ENCODE measurements around the gene LRRC8D.

LRRC8D gene

DNA sequence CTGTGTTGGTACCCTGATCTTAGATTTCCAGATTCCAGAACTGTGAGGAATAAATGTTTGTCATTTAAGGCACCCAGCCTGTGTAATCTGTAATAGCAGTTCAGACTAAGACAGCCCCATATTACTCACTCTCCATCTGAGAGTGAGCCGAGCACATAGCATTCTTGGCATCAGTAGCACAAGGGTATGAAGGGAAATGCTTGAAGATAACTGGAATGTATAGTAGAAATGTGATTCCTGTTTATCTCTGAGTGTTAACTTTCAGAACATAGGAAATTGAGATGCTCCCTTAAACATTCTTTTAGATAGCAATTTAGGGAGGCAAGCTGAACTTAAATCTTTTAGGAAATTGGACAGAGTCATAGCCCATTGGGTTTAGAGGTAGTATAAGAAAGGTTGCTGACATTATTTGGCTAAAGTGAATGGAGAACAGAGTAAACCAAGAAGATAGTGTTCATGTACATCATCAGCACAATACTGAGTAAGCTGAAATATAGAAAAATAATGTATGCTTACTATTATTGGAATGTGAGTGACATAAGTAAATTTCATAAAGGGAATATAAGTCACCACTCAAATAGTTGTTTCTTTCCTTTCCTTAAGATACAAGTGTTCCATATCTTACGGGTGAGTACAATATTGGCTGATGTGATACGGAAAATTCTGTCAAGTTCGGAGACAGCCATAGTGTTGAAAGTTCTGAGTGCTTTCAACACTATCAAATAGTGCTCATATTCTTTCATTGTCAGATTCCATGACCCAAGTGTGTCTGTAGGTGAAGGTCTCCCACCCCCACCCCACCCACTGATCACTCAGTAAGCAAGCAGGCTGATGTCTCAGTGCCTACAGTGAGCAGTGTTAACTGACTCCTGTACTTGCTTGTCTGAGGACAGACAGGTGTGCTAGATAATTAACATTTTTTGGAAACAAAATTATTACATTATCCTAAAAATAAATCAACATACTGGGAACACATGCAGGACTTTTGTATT is 73.7 kb downstream of the LRRC8D start:
- no peak for DNase-seq

DNA sequence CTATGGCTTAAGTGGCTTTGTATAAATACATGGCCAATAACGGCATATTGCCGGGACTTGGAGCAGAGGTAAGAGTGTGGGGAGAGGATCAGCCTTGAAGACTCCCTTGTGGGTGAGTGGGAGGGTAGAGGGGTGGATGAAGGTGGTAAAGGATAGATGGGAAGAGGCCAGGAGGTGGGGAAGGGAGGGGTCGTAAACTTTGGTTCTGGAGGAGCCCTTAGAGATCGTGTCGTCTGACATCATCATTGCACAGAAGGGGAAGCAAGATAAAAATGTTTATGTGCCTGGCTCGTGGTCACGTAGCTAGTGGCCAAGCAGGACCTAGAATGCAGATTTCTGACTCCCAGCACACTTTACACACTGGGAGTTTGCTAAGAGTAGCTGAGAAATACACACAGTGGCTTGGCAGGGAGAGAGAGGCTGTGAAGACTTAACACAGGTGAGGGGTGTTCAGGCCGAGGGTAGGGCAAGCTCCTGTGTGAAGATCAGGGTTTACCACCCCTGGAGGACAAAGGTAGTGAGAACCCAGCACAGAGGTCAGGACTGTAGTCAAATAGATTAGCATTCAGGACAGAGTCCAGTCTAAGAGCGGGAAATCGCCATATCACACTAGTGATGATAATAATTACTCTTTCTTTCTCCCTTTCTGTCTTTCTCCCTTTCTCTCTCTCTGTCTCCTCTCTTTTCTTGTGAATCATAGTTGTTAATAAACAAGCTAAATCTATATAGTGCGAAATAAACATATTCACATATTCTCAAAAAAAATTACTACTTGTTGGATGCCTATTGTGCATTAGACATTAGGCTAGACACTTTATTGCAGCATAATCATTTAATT is 75.5 kb downstream of the LRRC8D start:
- no peak for DNase-seq

DNA sequence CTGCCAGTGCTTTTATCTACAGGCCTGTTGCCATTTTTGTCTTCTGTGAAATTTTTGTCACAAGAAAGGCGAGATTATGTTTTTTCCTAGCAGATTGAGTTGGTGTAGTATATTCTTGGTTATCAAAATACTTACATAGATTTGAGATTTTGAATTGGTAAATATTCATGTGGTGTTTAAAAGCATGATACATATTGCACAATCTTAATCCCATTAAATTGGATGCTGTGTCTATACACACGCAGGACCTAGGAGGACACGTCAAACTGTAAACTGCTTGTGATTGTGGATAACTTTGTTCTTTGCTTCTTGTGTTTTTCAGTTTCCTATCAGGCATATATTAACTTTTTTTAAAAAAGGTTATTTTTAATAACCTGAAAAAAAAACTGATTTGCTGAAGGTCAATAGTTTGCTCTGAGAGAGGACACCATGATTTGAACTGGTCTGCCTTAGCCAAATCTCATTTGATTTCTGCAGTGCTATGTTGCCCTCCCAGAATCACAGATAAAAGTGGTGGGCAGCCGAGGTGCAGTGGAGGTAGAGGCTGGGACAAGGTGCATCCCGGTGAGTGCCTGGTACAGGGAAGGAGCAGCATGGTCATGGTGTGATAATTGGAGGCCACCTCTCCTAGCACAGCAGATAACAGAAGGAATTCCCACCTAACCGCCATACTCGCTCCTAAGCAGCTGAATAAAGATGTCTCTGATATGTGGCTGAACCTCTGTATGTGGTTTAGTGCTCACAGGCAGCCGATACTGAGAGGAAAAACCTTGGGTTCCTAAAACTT is 76.7 kb downstream of the LRRC8D start:
- DNase-seq = no peak

DNA sequence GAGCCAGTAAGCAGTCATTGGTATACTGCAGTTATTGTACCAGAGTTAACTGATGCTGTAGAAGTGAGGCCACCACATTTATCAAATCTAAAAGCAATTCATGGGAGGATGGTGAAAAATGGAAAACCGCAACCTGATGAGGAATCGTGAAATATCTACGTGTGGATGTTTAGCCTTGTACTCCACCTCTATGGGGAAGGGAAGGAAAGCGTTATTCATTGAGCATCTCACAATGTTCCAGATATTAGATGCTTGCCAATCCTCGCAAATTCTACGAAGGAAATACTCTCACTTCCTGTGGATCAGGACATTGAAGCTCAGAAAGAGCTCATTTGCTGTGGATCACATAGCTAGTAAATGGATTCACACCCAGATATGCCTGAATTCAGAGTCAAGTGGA is 77.3 kb downstream of the LRRC8D start:
- no peak for DNase-seq

DNA sequence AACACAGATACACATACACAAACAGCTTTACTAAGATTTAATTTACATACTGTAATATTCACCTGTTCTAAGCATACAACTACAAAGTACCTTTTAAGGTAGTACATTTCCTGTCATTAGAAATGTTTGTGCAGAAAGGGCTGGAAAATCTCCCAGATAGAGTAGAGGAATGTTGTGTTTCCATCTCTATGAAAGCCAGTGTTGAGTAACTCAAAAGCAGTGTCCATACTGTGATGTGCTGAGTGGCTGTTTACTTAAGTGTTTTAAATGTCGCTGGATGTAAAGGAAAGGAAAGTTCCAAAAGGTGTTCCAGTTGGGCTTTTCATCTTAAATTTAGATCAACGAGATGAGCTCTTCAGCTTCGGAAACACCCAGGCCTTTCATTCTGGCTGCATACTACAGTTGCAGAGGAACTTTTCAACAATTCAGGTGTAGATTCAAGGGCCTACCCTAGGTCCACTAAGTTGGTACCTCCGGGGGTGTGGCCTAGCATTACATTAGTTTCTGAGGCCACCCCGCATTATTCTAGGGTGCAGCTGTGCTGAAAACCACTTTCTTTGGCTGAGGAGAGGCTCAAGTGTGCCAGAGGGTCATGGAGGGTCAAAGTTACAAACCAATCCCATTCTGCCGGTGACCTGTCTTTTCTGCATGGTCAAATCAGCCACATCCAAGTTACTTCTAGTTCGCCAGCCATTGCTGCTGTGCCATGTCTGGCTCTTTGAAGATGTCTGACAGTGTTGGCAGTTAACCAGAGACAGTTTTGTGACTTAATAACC is 78.1 kb downstream of the LRRC8D start:
- DNase-seq = no peak

DNA sequence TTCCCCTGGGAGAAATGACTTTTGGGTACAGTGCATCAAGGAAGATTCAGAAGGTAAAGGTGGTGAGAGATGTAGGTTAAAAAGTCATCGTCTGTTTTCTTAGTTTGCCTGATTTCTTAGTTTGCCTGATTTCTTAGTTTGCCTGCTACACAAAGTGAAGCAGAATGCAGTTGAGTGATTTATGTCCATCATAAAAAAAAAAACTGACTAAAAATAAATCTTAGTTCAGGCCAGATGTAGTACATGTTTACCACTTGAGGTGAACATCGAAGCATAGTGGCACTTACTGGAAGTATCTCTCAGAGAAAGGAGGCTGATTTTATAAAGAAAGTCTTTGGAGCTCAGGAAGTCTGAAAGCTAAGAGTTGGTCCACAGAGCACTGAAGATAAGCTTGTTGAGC is 79.5 kb downstream of the LRRC8D start:
- no peak for DNase-seq

DNA sequence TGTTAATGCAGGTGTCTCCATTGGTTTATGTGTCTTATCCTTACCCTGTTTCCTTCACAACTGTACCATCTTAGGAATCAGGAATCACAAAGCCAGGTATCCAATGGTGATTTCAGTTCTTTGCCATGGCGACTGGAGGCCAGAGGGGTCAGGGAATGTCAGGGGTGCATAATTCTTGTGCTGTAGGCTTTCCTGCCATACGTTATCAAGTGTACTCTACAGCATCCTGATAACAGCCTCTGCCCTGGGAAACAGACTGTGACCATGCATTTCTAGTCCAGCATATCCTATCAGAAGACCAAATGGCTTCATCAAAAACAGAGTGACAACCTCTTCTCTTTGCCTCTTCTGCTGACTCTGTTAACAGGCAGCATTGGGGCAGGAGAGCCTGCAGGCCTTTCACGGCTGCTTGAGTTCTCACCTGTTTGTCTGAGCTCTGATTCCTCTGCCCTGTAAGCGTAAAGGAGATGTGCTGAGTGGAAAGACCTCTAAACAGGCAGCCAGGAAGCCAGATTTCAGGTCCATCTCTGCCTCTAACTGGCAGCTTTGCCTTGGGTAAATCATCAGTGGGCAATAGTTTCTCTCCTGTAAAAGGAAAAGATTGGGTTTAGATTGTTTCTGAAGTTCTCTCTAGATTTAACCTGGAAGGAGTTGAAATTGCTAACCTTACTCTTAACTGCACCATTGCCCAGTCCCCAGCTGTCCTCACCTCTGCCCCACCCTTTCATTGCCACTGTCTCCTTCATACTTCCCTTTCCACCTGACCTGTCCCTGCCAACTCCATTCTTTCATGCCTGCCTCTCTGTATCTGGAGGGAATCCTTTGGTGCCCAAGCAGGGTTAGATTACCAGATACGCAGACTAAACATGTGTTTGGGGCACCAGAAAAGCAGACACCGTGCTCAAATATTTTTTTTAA is 80.2 kb downstream of the LRRC8D start:
- DNase-seq = no peak

DNA sequence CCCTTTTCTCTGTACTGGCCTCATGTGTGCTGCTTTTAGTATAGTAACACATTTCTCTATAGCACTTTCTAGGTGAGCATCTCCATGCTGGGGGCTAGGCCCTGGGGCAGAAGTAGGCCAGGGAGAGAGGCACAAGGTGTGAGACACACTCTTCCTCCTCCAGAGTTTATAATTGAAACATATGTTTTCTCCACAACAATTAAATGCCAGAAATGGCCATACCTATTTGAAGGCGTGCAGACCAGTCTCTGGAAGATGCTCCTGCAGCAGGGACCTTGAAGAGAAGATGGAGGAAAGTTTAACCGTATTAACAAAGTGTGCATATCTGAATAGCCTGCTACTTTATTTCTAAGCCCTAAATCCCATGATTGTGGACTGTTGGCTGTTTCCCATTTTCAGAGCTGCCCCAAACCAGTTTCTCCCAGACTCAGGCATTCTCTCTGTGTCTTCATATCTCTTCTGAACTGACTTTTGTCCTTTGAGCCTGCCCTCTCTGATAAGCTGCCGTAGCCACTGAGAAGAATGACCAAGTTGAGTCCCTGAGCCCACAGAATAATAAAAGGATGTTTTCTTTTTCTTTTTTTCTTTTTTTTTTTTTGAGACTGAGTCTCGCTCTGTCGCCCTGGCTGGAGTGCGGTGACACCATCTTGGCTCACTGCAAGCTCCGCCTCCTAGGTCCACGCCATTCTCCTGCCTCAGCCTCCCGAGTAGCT is 81.3 kb downstream of the LRRC8D start:
- no peak for DNase-seq

DNA sequence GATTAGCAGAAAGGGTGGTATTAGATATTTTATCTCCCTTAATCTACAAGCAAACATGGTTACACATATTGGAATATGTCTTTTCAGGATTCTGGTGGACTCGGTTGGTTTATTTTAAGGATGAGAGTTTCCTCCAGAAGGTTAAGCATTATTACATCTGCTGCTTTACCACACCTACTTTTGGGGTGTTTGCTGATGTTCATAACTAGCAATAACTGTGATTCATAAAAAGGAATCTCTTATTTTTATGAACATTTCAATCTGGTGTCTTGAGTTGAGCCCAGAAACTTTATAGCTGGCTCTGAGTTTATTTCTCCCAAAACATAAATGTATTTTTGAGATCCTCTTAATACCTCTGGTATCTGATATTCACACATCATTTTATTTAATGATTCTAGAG is 82.7 kb downstream of the LRRC8D start:
- no peak for DNase-seq

DNA sequence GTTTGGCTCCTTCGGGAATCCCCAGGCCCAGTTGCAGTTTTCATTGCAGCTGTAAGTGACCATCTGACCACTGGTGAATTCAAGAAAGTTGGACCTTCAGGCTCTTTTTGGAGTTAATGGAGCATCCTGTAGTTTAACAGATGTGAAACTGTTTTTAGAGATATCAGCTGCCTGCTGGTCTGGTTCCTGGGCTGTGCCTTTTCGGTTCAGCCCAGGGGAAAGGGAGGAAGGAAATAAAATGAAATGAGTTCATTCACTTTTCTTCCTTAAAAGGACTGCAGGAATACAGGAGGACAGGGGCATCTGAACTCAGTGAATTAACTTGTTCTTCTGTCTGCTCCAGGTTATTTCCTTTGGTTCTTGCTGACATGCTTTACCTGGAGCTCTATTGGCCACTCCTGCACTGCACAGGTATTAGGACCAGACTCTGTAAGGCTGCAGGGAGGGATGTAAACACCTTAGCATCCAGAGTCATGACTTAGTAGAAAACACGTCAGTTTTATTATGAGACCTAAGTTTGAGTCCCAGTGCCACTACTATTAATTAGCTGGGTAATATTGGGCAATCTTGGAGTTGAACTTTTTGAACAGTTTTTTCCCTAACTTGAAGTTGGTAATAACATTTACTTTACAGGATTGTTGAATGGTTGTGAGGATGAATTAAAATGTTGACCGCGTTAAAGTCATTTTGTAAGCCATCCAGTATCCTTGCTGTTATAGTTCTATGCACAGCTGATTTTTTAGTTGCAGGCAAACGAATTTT is 83.6 kb downstream of the LRRC8D start:
- DNase-seq = no peak

DNA sequence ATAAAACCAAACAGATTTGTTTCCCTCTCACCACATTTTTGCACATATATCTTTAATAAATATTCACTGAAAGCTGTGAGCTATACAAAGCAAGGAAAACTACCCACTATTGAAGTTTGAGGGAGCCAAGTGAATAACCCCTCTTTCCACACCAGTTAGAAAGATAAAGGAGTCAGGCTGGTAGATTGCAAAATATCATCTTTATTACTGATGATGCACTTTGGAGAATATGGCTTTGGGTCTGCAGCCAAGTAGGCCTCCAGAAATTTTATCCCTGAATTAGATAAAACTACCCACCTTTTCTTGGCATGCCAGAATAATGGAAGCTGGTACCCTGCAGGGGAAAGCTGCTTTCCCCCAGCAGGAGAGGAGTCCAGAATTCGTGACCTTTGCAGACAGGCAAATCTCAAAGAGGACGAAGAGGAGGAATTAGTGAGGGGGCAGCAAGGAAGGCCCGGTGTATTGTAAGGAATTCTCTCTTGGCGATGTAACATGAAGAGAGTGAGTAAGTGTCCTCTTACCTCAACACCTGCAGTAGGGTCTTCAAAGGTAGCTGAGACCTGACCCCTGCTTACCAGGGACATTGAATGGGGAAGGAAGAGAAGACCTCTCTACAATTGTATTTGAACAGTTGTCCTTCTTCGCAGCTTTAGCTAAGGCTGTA is 84.7 kb downstream of the LRRC8D start:
- DNase-seq = no peak

DNA sequence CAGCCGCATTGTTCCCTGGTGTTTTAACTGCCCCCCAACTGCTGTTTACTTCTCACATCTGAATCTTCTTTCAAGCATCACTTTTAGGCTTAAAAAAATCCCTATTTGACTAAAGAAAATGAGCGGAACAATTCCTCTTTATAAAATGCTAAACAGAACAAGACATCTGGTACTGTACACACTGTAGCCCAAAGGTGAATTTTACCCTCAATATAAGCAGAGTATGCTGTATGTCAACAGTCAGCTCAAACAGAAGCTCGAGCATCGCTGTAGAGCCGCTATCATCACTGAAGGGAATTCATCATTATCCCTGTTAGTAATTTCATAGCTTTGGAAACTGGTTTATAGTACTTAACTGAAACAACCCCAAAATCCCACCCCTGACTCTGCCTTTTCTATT is 85.3 kb downstream of the LRRC8D start:
- DNase-seq = no peak

DNA sequence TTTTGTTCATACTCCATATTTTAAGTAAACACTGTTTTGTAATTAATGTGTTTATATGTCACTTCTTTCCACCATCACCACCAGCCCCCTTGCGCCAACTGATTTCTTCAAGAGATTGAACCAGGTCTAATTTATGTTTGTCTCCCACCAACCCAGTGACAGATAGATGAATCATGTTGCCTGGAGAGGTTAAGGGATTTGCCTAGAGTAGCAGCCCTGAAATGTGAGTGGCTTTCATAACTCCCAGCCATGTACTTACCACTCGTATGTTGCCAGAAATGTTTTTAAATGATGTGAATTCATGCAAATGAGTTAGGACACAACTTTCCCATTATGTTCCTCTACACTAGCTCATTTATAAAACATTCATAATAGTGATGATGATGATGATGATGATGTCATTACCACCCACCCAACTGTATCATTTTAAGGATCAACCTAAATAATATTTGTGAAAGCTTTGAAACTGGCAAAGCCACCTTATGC is 86.9 kb downstream of the LRRC8D start:
- DNase-seq = no peak

DNA sequence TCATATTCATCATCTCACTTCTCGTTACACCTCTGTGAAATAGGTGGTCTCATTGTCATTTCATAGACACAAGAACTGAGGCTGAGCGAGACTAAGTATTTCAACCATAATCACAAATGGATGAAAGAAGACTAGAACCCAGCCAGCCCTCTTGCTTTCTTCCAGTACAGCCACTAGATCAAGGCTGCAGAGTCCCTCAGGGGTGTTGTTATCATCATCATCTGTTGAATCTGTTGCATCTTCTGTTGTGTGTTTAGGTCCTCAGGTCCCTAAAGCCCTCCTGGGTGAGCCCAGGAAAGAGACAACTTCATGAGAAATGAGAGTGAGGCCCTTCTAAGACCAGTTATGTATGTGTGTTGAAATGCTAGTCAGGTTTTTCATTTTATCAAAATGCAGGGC is 87.4 kb downstream of the LRRC8D start:
- no peak for DNase-seq

DNA sequence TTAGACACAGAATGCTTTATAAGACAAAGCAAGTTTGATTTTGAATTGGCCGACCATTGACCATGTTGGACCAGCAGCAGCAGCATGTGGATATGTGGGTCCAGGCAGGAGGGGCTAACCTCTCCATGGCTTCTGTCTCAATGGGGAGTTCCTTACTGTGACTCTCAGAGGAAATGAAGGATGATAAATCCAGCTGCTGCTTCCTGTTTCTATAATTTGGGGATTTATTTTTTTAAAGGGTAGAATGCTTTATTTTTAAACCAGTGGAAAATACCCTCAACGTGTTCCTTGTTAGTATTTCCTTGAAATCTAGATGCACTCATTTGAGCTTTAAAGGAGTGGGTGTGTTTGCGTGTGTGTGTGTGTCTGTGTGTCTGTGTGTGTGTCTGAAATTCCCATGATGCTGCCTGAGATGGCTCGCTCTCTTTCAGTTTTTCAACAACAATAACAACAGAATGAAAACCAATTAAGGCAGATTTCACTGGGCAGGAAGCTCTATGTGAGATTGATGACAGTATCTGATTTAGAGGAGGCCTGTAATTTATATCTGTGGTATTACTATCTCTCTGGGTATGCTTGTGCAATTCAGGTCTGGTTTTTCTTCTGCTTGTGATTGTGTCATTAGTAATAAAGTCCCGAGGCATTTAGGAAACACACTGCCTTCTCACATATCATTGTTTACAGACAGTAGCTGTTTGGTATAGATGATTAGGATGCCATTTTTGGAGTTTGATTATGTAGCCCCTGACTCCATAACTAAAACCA is 88.0 kb downstream of the LRRC8D start:
- no peak for DNase-seq

DNA sequence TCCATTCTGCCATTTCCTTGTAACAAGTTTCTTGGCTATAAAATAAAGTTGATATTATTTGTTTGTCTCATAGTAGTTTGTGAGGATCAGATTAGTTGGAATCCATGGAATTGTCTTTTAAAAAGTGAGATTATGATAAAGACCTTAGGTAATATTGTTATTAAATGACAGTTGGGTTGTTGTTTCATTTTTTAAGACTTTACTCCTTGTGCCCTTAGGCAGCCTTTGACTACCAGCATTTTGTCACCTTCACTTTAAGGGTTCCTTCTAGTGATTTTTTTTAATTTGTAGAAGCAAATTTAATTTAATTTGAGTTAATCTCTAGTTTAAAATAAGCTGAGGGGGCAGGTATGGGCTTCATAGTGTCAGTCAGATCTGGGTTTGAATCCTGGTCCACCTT is 89.4 kb downstream of the LRRC8D start:
- DNase-seq = no peak

DNA sequence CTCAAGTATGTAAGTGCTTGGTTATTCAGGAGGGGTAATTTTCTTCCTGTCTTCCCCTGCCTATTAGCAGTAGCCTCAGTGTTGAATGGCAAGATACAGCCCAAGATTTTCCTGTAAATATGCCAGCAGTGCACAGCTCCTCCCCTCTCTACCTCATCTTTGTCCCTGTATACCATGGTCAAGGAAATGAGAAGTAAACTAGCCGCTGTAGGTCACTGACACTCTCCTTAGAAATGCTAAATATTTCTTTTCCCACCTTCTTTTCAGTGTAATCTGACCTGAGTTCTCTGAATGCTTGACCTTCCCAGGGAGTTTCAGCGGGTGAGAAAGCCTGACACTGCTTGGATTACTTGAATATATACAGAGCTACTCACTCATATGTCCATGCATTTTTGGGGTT is 89.9 kb downstream of the LRRC8D start:
- no peak for DNase-seq
